Renal cortex interstitium (tissue), 11 donors: ENCODE results near the gene TTC4. TPM values are rescaled to one million over a fixed set of nuclear protein-coding genes. Genes with fewer than 3 reads are reported as not detected.
A peak's percentile ranks its signal among the peaks of the same experiment; 100 is the strongest.

ENCODE experiments used
- DNase-seq, 11 donors: peaks; one replicate each; pipeline ENCODE4 v3.0.0-alpha.2; 2013; ENCODE audit warnings: low read depth in 9 of 11, low spot score in 4 of 11; ENCODE audit errors: extremely low read depth in 1 of 11
- polyA plus RNA-seq, 3 donors: library from polyadenylated mRNA; unstranded; fragments of 120-200 nt; gene quantifications; one replicate each; pipeline ENCODE4 v1.2.1, GENCODE V29; 2013; ENCODE audit not compliant: insufficient read length in 3 of 3

TTC4 gene
- polyA plus RNA-seq, 3 donors = 31.8 to 34.1 (median 32.8) TPM

- DNase-seq = no peak
Observed at GRCh38 chr1:54728027-54728426, 12.4 kb downstream of the TTC4 start.

DNA sequence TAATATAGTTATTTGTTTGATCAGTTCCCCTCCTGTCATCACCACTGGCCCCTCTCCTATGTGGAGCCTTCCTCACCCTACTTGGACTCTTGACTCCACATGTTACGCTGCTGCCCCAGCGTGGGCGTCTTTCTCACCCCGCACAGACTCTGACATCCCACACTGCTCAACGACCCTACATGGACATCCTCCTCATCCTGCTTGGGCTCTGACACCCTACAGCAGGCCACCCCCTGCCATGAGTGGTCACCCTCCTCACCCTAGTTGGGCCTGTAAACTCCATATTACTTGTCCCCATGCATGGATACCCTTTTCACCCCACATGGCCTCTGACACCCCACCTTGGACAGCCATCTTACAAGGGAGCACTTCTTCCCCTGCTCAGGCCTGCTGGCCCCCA is 21.0 kb downstream of the TTC4 start:
- DNase-seq = no peak

GRCh38 chr1:54738244-54738643 is 22.6 kb downstream of the TTC4 start:
- no peak for DNase-seq

GRCh38 chr1:54741531-54741930 is 25.9 kb downstream of the TTC4 start:
- no peak for DNase-seq

DNA sequence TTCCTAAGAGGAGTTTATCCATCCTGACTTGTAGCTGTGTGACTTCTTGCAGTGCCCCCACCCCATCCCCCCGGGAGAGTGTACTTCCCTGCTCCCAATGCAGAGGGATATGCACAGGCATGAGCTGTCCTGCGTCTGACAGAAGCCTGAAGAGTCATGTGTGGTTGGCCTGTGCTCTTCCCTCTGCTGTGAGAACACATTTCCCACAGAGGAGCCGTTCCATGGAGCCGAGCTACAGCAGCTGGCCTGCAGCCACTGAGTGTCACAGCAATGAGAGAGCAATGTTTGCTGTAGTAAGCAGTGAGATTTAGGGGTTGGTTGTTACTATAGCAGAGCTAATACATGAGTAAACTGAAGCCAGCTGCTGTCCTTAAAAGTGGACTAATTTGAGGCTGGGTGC is 26.6 kb downstream of the TTC4 start:
- peak in 3 of 11 donors; percentile 19 to 30 (median 26) for DNase-seq

- no peak for DNase-seq
Observed at GRCh38 chr1:54743416-54744226, 28.0 kb downstream of the TTC4 start.

- no peak for DNase-seq
Observed at GRCh38 chr1:54744696-54745095, 29.0 kb downstream of the TTC4 start.

- no peak for DNase-seq
Observed at GRCh38 chr1:54745274-54745673, 29.6 kb downstream of the TTC4 start.

DNA sequence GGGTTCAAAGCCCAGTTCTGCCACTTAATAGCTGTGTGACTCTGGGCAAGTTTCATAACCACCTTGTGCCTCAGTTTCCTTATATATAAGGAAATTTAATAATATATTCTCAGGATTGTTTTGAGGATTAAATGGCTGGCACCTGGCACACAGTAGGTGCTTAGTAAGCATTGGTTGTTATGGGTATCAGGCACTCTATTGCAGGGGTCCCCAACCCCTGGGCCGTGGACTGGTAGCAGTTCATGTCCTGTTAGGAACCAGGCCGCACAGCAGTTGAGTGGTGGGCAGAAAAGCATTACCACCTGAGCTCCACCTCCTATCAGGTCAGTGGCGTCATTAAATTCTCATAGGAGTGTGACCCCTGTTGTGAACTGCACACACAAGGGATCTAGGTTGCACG is 30.2 kb downstream of the TTC4 start:
- DNase-seq = no peak

GRCh38 chr1:54748094-54748835 is 32.6 kb downstream of the TTC4 start:
- DNase-seq = no peak

DNA sequence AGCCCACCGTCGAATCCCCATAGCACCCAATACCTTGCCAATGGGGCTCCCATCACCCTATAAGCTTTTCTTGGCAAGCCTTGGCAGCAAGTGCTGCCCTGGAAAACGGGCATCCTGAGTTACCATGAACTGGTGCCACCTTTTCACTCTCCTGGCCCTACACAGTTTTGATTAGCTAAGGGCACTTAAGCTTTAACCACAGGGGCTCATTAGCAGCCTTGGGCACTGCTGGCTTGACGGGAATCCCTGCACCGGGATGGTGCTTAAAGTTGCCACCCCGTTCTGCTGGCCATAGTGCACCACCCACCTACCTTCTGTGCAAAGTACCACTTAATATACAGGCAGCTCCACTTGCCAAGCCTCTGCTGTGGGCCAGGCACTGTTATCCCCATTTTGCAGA is 34.9 kb downstream of the TTC4 start:
- no peak for DNase-seq

DNA sequence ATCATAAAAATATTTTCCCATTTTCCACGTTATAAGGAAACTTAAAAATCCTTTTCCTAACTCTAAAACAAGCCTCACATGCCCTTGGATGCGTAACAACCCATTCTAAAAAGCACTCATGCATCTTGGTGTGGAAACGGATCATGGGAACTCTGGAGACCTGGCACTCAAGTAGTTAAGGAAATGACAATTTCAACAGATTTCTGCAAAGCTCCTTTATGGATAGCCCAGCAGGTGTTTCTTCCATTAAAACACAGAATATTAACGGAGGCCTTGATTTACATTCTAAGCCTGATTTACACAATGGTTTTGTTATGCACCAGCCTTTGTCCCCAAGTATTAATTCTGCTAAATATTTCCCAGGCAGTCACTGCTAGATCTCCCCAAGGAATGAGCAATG is 35.8 kb downstream of the TTC4 start:
- no peak for DNase-seq

- no peak for DNase-seq
Observed at GRCh38 chr1:54754045-54754444, 38.4 kb downstream of the TTC4 start.

DNA sequence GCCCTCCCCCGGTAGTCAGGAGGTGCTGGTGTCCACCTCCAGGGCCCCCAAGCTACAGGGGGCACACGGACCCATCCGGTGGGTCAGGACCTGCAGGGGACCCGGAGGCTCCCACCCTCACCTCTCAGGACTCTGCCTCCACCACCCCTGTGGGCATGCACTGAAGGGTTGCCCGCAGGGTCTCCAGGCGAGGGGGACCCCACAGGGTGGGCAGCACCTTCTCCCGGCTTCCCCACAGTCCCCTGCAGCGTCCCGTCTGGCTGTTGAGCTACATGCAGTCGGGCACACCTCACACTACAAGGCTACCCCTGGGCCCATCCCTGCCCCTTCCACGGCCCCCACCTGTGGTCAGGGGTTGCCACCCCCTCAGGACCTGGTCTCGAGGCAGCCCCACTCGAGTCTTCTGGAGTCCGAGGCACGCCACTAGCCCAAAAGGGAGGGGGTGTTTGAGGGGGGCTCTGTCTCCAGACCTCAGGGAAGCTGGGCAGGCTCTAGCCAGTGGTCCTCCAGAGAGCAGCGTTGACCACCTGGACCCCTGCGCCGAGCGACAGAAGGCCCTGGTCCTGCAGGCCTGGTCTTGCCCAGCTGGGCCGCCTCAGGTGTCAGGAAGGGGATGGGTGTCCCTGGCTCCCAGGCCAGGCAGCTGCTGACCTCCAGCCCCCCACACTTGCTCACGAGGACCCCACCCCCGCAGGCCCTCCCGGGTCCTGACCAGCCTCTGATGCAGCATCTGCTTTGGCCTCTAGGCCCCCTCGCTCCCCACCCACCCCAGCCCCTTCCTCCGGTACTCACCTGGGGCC is 39.0 kb downstream of the TTC4 start:
- no peak for DNase-seq

- no peak for DNase-seq
Observed at GRCh38 chr1:54757833-54758232, 42.2 kb downstream of the TTC4 start.

DNA sequence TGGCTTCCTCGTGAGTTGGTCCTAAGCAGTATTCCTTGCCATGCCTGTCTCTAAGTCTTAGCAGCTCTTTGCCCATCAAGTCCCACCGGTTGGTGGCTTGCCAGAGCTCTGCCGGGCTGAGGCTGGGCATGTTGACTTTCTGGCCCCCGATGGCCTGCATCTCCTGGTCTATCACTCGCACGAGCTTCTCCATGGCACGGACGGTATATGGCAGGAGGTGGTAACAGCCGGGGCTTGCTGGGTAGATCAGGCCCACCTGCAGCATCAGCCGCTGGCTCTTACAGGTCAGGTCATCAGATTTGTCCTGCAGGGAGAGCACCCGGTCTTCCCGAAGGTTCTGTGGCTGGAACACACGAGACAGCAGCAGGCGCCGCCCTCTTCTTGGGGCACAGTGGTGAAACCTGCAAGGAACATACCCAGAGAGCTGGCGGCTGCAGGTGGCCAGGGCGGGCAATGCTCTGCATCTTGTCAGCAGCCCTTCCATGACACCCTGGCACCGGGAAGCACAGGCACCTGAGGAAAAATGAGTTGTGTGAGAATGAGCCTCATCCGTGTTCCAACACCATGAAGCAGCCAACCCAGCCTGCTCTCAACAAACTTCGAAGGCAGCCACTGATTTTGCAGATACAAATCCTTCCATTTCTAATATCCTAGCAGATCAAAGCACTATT is 43.2 kb downstream of the TTC4 start:
- no peak for DNase-seq

DNA sequence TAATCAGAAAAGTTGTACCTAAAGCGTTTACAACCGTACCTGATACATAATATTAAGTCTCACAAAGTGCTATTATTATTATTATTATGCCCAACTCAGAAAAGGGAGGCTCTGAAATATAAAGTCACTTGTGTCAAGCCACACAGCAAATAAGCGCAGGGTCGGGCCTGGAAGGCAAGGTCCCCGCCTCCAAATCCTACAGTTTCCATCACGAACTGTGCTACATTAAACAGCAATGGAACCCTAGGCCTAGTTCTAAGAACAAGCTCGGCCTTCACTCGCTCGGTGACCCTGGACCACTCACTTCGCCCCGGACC is 48.1 kb downstream of the TTC4 start:
- peak in 1 of 11 donors; percentile 20 for DNase-seq

- DNase-seq = peak; percentile 98 to 100 (median 99)
Observed at GRCh38 chr1:54764133-54764921, 48.7 kb downstream of the TTC4 start, which contains the start of gene PARS2. PARS2 (minus strand) TSS chr1:54764523; CDS start chr1:54759161, 5,362 bp downstream.
